ENCODE data around the gene RPL29. TPM values are rescaled to one million over a fixed set of nuclear protein-coding genes. Genes with fewer than 3 reads are reported as not detected.

The RPL29 gene
- total RNA-seq, 4 donors from 2014 or later = 1,428 to 2,708 (median 2,246) TPM

GRCh38 chr3:52030714-52031310, 35.1 kb upstream of the RPL29 start:
- H3K27ac ChIP-seq = no peak overlapping the region
- peaks cover 33% of the 10 kb centered on the region for H3K4me1 ChIP-seq
- DNase-seq (ENCODE audit: low spot score in 2 of 2) = no peak

DNA sequence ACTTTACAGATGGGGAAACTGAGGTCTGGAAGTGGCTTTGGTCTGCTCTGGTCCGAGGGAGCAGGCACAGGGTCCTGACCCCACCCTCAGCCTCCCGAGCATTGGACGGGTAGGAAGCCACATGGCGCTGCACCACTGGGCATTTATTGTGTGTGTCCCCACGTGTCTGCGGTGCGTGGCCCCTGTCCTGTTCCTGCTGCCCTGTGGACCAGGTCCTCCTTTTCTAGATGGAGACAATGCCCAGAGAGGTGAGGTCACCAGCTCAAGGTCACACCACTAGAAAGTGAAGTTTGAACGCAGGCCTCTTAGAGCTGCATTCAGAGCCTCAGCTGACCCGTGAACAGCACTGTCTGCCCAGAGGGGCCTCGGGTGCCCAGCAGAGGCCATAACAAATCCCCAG, 33.8 kb upstream of the RPL29 start:
- H3K4me3 ChIP-seq = no peak overlapping the region
- H3K27ac ChIP-seq = no peak overlapping the region
- 92% methylated on average over 10 of the region's 10 CpGs for WGBS
- no peak for DNase-seq (ENCODE audit: low spot score in 2 of 2)
- H3K4me1 ChIP-seq = peaks cover 32% of the 10 kb centered on the region
- no peaks in the 10 kb centered on the region for H3K27me3 ChIP-seq
- H3K36me3 ChIP-seq = no peaks in the 10 kb centered on the region
- no peaks in the 10 kb centered on the region for H3K9me3 ChIP-seq
- TF ChIP-seq, protein P1, sequence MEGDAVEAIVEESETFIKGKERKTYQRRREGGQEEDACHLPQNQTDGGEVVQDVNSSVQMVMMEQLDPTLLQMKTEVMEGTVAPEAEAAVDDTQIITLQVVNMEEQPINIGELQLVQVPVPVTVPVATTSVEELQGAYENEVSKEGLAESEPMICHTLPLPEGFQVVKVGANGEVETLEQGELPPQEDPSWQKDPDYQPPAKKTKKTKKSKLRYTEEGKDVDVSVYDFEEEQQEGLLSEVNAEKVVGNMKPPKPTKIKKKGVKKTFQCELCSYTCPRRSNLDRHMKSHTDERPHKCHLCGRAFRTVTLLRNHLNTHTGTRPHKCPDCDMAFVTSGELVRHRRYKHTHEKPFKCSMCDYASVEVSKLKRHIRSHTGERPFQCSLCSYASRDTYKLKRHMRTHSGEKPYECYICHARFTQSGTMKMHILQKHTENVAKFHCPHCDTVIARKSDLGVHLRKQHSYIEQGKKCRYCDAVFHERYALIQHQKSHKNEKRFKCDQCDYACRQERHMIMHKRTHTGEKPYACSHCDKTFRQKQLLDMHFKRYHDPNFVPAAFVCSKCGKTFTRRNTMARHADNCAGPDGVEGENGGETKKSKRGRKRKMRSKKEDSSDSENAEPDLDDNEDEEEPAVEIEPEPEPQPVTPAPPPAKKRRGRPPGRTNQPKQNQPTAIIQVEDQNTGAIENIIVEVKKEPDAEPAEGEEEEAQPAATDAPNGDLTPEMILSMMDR (IDR thresholded peaks at IDR 0.05) = no peak
- TF ChIP-seq POLR2AphosphoS5 (IDR thresholded peaks at IDR 0.05) (no peak), EP300 (IDR thresholded peaks at IDR 0.05) (no peak), POLR2A (IDR thresholded peaks at IDR 0.05) (no peak)

More at GRCh38 chr3:52030714-52031310, 35.1 kb upstream of the RPL29 start:
- TF ChIP-seq POLR2AphosphoS5 (IDR thresholded peaks at IDR 0.05) = no peak
- TF ChIP-seq, protein P1 (IDR thresholded peaks at IDR 0.05) = no peak
- TF ChIP-seq POLR2A (IDR thresholded peaks at IDR 0.05) = no peak
- TF ChIP-seq EP300 (IDR thresholded peaks at IDR 0.05) = no peak
- H3K36me3 ChIP-seq = no peaks in the 10 kb centered on the region
- no peaks in the 10 kb centered on the region for H3K27me3 ChIP-seq
- 62% methylated on average over 9 of the region's 11 CpGs for WGBS
- no peaks in the 10 kb centered on the region for H3K9me3 ChIP-seq
- no peak overlapping the region for H3K4me3 ChIP-seq

- WGBS = no CpG with 5 or more reads among the region's 9 CpGs
These were observed 33.4 kb upstream of the RPL29 start for GRCh38 chr3:52029053-52029452.

GRCh38 chr3:52028572-52028971, 32.9 kb upstream of the RPL29 start:
- no peaks in the 10 kb centered on the region for H3K36me3 ChIP-seq

More at GRCh38 chr3:52029053-52029452, 33.4 kb upstream of the RPL29 start:
- Histone ChIP-seq H3K27me3 (no peaks in the 10 kb centered on the region), H3K27ac (no peak overlapping the region), H3K36me3 (no peaks in the 10 kb centered on the region), H3K9me3 (no peaks in the 10 kb centered on the region), H3K4me1 (peaks cover 32% of the 10 kb centered on the region), H3K4me3 (no peak overlapping the region)
- DNase-seq (ENCODE audit: low spot score in 2 of 2) = no peak
- no peak for TF ChIP-seq POLR2A (IDR thresholded peaks at IDR 0.05)
- TF ChIP-seq, protein P1 (IDR thresholded peaks at IDR 0.05) = no peak
- TF ChIP-seq POLR2AphosphoS5 (IDR thresholded peaks at IDR 0.05) = no peak

GRCh38 chr3:52026041-52026440, 30.3 kb upstream of the RPL29 start:
- TF ChIP-seq POLR2AphosphoS5 (IDR thresholded peaks at IDR 0.05) = no peak
- TF ChIP-seq POLR2A (IDR thresholded peaks at IDR 0.05) = no peak
- no peak for TF ChIP-seq EP300 (IDR thresholded peaks at IDR 0.05)
- TF ChIP-seq, protein P1 (IDR thresholded peaks at IDR 0.05) = no peak
- no peaks in the 10 kb centered on the region for H3K36me3 ChIP-seq
- no peaks in the 10 kb centered on the region for H3K9me3 ChIP-seq
- WGBS = 69% methylated on average over 4 of the region's 4 CpGs
- H3K4me1 ChIP-seq = peaks cover 22% of the 10 kb centered on the region
- H3K4me3 ChIP-seq = no peak overlapping the region
- no peaks in the 10 kb centered on the region for H3K27me3 ChIP-seq
- no peak overlapping the region for H3K27ac ChIP-seq
- no peak for DNase-seq (ENCODE audit: low spot score in 2 of 2)

More at GRCh38 chr3:52028572-52028971, 32.9 kb upstream of the RPL29 start:
- H3K4me3 ChIP-seq = no peak overlapping the region
- DNase-seq (ENCODE audit: low spot score in 2 of 2) = no peak
- no peaks in the 10 kb centered on the region for H3K9me3 ChIP-seq
- peaks cover 32% of the 10 kb centered on the region for H3K4me1 ChIP-seq
- 90% methylated on average over 4 of the region's 12 CpGs for WGBS
- TF ChIP-seq EP300 (IDR thresholded peaks at IDR 0.05) = no peak
- TF ChIP-seq, protein P1 (IDR thresholded peaks at IDR 0.05) = no peak
- TF ChIP-seq POLR2A (IDR thresholded peaks at IDR 0.05) = no peak
- TF ChIP-seq POLR2AphosphoS5 (IDR thresholded peaks at IDR 0.05) = no peak
- no peak overlapping the region for H3K27ac ChIP-seq
- H3K27me3 ChIP-seq = no peaks in the 10 kb centered on the region

All from suprapubic skin (tissue), 4 donors.